Measurements from ENCODE around the gene RAD51D.

Gene RAD51D

GRCh38 chr17:35088881-35089585, 30.6 kb downstream of the RAD51D start:
- no peak for TF ChIP-seq Cebpa-rat (IDR thresholded peaks at IDR 0.05)
- Histone ChIP-seq H3K27me3 (no peaks in the 10 kb centered on the region; a peak in 2 of 22 replicates), H3K9ac (peak overlapping the region; percentile 91 to 98 (median 94)), H3K9me3 (replicated peaks in 1 of 11) (no peaks in the 10 kb centered on the region), H3K36me3 (peaks cover 0 to 10% (median 0%) of the 10 kb centered on the region in 11 experiments; a peak in 1 of 22 replicates), H3K4me3 (peak overlapping the region; percentile 84 to 100 (median 96)), H3K4me1 (peaks cover 25 to 52% (median 37%) of the 10 kb centered on the region in 10 experiments), H3K4me2 (peak overlapping the region; percentile 87 to 99 (median 95)), H4K20me1 (peaks cover 0 to 17% (median 0%) of the 10 kb centered on the region in 11 experiments; a peak in 7 of 22 replicates), H3K27ac (peak overlapping the region; percentile 87 to 97 (median 92))

- H3K4me1 ChIP-seq: peaks cover 25 to 58% (median 39%) of the 10 kb centered on the region in 10 experiments
- H3K27ac ChIP-seq: peak overlapping the region; percentile 87 to 97 (median 92)
- peak overlapping the region; percentile 91 to 98 (median 94) for H3K9ac ChIP-seq
- no peaks in the 10 kb centered on the region for H3K9me3 ChIP-seq (replicated peaks in 1 of 11)
- no peak for TF ChIP-seq Cebpa-rat (IDR thresholded peaks at IDR 0.05)
- peak overlapping the region; percentile 84 to 100 (median 96) for H3K4me3 ChIP-seq
- H3K4me2 ChIP-seq: peak overlapping the region; percentile 78 to 99 (median 90)
- peaks cover 0 to 13% (median 0%) of the 10 kb centered on the region in 11 experiments; a peak in 1 of 22 replicates for H3K36me3 ChIP-seq
- no peaks in the 10 kb centered on the region; a peak in 2 of 22 replicates for H3K27me3 ChIP-seq
- peaks cover 0 to 17% (median 0%) of the 10 kb centered on the region in 11 experiments; a peak in 7 of 22 replicates for H4K20me1 ChIP-seq
These were observed 31.2 kb downstream of the RAD51D start for GRCh38 chr17:35088356-35088880.

DNA sequence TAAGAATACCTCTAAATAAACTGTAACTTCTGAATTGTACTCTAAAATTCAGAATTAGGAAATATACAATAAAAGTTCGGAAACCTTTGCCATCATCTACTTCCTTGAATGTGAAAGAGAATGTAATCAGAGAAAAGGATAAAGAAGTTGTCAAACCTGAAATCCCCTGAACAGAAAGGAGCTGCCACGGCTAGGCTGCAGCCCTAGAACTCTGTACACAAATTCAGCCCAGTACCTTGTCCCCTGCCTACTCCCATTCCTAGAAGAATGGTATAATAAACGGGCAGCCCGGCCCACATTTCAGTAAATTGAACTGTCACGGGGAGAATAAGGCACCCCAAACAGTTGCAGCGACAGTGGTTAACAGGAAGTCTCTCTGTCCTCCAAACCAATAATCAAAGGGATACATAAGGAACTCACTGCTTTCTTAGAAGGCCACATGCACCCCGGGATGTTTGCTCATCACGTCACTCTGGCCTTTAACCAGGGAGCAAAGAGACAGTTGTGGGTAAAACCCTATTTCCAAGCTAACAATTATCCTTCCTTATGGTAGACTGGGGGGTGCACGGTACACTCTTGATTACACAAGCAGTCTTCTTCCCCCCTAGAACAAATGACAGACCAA, 31.8 kb downstream of the RAD51D start:
- H3K4me1 ChIP-seq: peaks cover 25 to 63% (median 40%) of the 10 kb centered on the region in 10 experiments
- peaks cover 0 to 18% (median 0%) of the 10 kb centered on the region in 11 experiments; a peak in 7 of 22 replicates for H4K20me1 ChIP-seq
- peak overlapping the region; percentile 84 to 100 (median 96) for H3K4me3 ChIP-seq
- H3K27me3 ChIP-seq: no peaks in the 10 kb centered on the region; a peak in 2 of 22 replicates
- H3K4me2 ChIP-seq: peak overlapping the region; percentile 78 to 99 (median 90)
- no peaks in the 10 kb centered on the region for H3K9me3 ChIP-seq (replicated peaks in 1 of 11)
- peak overlapping the region; percentile 87 to 97 (median 92); a peak in 21 of 22 replicates for H3K27ac ChIP-seq
- TF ChIP-seq Cebpa-rat (IDR thresholded peaks at IDR 0.05): no peak
- peaks cover 0 to 14% (median 0%) of the 10 kb centered on the region in 11 experiments; a peak in 2 of 22 replicates for H3K36me3 ChIP-seq
- peak overlapping the region; percentile 91 to 98 (median 94) for H3K9ac ChIP-seq

- no peak for TF ChIP-seq Cebpa-rat (IDR thresholded peaks at IDR 0.05)
- peak overlapping the region in 3 of 11 experiments; percentile 89 to 97 (median 92); a peak in 8 of 22 replicates for H3K27ac ChIP-seq
- H4K20me1 ChIP-seq: peaks cover 0 to 24% (median 2%) of the 10 kb centered on the region in 11 experiments; a peak in 8 of 22 replicates
- peak overlapping the region in 8 of 11 experiments; percentile 92 to 95 (median 94); a peak in 12 of 22 replicates for H3K9ac ChIP-seq
- H3K4me3 ChIP-seq: peak overlapping the region in 8 of 10 experiments; percentile 84 to 100 (median 96); a peak in 12 of 20 replicates
- peak overlapping the region; percentile 78 to 99 (median 90) for H3K4me2 ChIP-seq
- peaks cover 0 to 14% (median 0%) of the 10 kb centered on the region in 11 experiments; a peak in 2 of 22 replicates for H3K36me3 ChIP-seq
- H3K9me3 ChIP-seq (replicated peaks in 1 of 11): no peaks in the 10 kb centered on the region
- no peaks in the 10 kb centered on the region; a peak in 2 of 22 replicates for H3K27me3 ChIP-seq
- H3K4me1 ChIP-seq: peaks cover 25 to 71% (median 45%) of the 10 kb centered on the region in 10 experiments
These were observed 32.6 kb downstream of the RAD51D start for GRCh38 chr17:35086931-35087573.

GRCh38 chr17:35086164-35086563, 33.5 kb downstream of the RAD51D start:
- no peak for TF ChIP-seq Cebpa-rat (IDR thresholded peaks at IDR 0.05)
- Histone ChIP-seq H3K4me3 (no peak overlapping the region; a peak in 1 of 20 replicates), H3K4me1 (peaks cover 28 to 80% (median 53%) of the 10 kb centered on the region in 10 experiments), H3K9ac (no peak overlapping the region), H3K4me2 (peak overlapping the region in 7 of 11 experiments; percentile 11 to 95 (median 89); a peak in 13 of 22 replicates), H3K27ac (no peak overlapping the region; a peak in 1 of 22 replicates), H3K27me3 (no peaks in the 10 kb centered on the region; a peak in 2 of 22 replicates), H3K9me3 (replicated peaks in 1 of 11) (no peaks in the 10 kb centered on the region), H4K20me1 (peaks cover 0 to 26% (median 5%) of the 10 kb centered on the region in 11 experiments; a peak in 8 of 22 replicates), H3K36me3 (peaks cover 0 to 14% (median 0%) of the 10 kb centered on the region in 11 experiments; a peak in 2 of 22 replicates)

DNA sequence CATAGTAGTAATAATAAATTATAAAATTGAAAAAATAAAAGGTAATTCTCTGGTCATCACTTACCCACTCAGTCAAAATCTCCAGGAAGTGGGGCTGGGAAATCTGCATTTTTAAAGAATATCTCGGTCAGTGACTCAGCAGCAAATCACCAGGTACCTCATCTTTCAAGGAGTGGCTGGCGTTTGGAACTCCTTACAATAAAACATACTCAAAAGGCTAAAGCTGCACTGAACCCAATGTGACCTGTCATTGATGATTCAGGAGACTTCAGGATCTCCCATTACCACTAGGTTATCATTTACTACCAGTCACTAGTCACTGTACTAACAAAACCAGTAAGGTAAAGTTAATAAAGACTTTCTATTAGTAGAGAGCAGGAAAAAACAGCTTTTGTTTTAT, 34.7 kb downstream of the RAD51D start:
- H3K4me3 ChIP-seq: no peak overlapping the region
- no peak overlapping the region for H3K9ac ChIP-seq
- H3K4me2 ChIP-seq: peak overlapping the region in 5 of 11 experiments; percentile 1 to 95 (median 90); a peak in 5 of 22 replicates
- H3K27me3 ChIP-seq: no peaks in the 10 kb centered on the region; a peak in 2 of 22 replicates
- H3K4me1 ChIP-seq: peaks cover 35 to 82% (median 54%) of the 10 kb centered on the region in 10 experiments
- no peak overlapping the region for H3K27ac ChIP-seq
- TF ChIP-seq Cebpa-rat (IDR thresholded peaks at IDR 0.05): no peak
- H3K36me3 ChIP-seq: peaks cover 0 to 14% (median 0%) of the 10 kb centered on the region in 11 experiments; a peak in 2 of 22 replicates
- peaks cover 0 to 35% (median 5%) of the 10 kb centered on the region in 11 experiments; a peak in 8 of 22 replicates for H4K20me1 ChIP-seq
- H3K9me3 ChIP-seq (replicated peaks in 1 of 11): no peaks in the 10 kb centered on the region

- Histone ChIP-seq H3K4me3 (no peak overlapping the region), H3K27ac (no peak overlapping the region), H3K36me3 (peaks cover 0 to 29% (median 0%) of the 10 kb centered on the region in 11 experiments; a peak in 3 of 22 replicates), H3K27me3 (no peaks in the 10 kb centered on the region; a peak in 1 of 22 replicates), H3K4me2 (peak overlapping the region in 3 of 11 experiments; percentile 66 to 71 (median 70); a peak in 4 of 22 replicates), H3K9me3 (replicated peaks in 1 of 11) (no peaks in the 10 kb centered on the region), H3K9ac (no peak overlapping the region), H3K4me1 (peaks cover 24 to 86% (median 55%) of the 10 kb centered on the region in 10 experiments), H4K20me1 (peaks cover 0 to 40% (median 5%) of the 10 kb centered on the region in 11 experiments; a peak in 9 of 22 replicates)
- TF ChIP-seq Cebpa-rat (IDR thresholded peaks at IDR 0.05): no peak
These were observed 36.6 kb downstream of the RAD51D start for GRCh38 chr17:35083071-35083470.
